ENCODE data around the gene ITPR2.

The ITPR2 gene

GRCh38 chr12:26507613-26508012, 325.4 kb downstream of the ITPR2 start:
- TF ChIP-seq CTCF (IDR thresholded peaks at IDR 0.05; ENCODE audit: low read depth, low read length, missing control alignments): no peak
- no peak for DNase-seq (ENCODE audit: low read depth)
- no peak overlapping the region for H3K4me3 ChIP-seq (ENCODE audit: low read depth, low read length)

- no peak overlapping the region for H3K4me3 ChIP-seq (ENCODE audit: low read depth, low read length)
- TF ChIP-seq CTCF (IDR thresholded peaks at IDR 0.05; ENCODE audit: low read depth, low read length, missing control alignments): no peak
- DNase-seq (ENCODE audit: low read depth): no peak
Observed at GRCh38 chr12:26499979-26500640, 332.9 kb downstream of the ITPR2 start.

- no peak for DNase-seq (ENCODE audit: low read depth)
- no peak overlapping the region for H3K4me3 ChIP-seq (ENCODE audit: low read depth, low read length)
- no peak for TF ChIP-seq CTCF (IDR thresholded peaks at IDR 0.05; ENCODE audit: low read depth, low read length, missing control alignments)
Observed at GRCh38 chr12:26496170-26496569, 336.8 kb downstream of the ITPR2 start.

- TF ChIP-seq CTCF (IDR thresholded peaks at IDR 0.05; ENCODE audit: low read depth, low read length, missing control alignments): no peak
- H3K4me3 ChIP-seq (ENCODE audit: low read depth, low read length): no peak overlapping the region
- DNase-seq (ENCODE audit: low read depth): no peak
Observed at GRCh38 chr12:26493656-26494055, 339.3 kb downstream of the ITPR2 start.

GRCh38 chr12:26492406-26492805, 340.6 kb downstream of the ITPR2 start:
- DNase-seq (ENCODE audit: low read depth): no peak
- no peak overlapping the region for H3K4me3 ChIP-seq (ENCODE audit: low read depth, low read length)
- TF ChIP-seq CTCF (IDR thresholded peaks at IDR 0.05; ENCODE audit: low read depth, low read length, missing control alignments): no peak

GRCh38 chr12:26489908-26490307, 343.1 kb downstream of the ITPR2 start:
- no peak overlapping the region for H3K4me3 ChIP-seq (ENCODE audit: low read depth, low read length)
- no peak for DNase-seq (ENCODE audit: low read depth)
- TF ChIP-seq CTCF (IDR thresholded peaks at IDR 0.05; ENCODE audit: low read depth, low read length, missing control alignments): no peak

GRCh38 chr12:26488351-26488750, 344.6 kb downstream of the ITPR2 start:
- no peak overlapping the region for H3K4me3 ChIP-seq (ENCODE audit: low read depth, low read length)
- no peak for TF ChIP-seq CTCF (IDR thresholded peaks at IDR 0.05; ENCODE audit: low read depth, low read length, missing control alignments)
- DNase-seq (ENCODE audit: low read depth): no peak
